ENCODE results near the gene CD200R1.

The CD200R1 gene

DNA sequence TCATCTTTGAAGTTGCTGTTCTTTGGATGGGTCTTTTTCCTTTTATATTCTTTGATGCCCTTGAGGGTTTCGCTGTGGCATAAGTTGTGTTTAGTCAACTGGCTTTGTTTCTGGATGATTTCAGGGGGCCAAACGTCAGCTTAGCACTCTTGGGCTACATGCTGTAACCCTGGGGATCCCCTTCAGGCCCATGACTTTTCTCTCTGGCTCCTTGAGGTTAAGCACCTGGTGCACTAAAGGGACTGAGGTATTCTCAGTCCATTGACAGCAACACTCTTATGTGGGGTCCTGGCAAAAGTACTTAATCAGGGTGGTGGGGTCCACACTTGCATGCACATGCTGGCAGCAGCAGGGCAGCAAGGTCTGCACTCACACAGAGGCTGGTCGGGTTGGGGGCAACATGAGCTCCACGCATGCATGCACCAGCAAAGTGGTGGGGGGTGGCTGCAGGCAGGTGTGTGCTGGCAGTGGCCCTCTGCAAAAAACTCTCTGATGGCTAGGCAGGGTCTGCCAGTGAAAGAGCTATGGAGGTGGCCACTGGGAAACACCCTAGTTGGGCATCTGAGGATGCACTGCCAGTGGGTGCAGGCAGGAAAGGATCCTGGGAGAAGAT lies 90.1 kb downstream of the CD200R1 start:
- ATAC-seq = no peak

DNA sequence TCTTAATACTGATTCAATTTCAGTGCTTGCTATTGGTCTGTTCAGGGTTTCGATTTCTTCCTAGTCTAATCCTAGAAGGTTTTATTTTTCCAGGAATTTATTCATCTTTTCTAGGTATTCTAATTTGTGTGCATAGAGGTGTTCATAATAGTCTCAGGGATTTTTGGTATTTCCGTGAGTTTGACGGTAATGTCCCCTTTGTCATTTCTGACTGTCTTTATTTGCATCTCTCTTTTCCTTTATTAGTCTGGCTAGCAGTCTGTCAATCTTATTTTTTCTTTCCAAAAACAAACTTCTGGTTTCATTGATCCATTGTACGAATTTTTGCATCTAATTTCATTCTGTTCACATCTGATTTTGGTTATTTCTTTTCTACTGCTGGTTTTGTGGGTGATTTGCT lies 93.0 kb downstream of the CD200R1 start:
- no peak for ATAC-seq

DNA sequence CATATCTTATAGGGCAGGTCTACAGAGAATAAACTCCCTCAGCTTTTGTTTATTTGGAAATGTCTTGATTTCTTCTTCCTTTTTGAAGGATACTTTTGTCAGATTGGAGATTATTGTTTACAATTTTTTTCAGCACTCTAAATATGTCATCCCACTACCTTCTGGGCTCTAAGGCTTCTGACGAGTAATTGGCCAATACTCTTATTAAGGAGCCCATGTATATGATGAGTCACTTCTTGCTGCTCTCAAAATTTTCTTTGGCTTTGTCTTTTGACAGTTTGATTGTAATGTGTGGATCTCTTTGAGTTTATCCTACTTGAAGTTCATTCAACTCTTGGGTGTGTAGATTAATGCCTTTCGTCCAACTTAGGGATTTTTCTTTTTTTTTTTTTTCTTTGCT lies 99.3 kb downstream of the CD200R1 start:
- ATAC-seq = no peak

DNA sequence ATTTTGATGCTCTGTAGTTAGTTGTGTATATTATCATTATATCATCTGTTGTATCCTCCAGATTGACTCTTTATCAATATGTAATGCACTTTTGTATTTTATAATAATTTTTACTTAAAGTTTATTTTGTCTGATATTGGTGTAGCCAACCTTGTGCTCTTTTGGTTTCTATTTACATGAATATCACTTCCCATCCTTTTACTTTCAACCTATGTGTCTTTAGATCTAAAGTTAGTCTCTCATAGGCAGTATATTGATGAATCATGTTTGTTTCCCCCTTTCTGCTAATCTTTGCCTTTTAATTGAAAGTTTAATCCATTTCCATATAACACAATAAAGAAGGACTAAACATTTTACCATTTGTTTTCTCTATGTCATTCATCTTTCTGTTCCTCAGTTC lies 100.2 kb downstream of the CD200R1 start:
- no peak for ATAC-seq

DNA sequence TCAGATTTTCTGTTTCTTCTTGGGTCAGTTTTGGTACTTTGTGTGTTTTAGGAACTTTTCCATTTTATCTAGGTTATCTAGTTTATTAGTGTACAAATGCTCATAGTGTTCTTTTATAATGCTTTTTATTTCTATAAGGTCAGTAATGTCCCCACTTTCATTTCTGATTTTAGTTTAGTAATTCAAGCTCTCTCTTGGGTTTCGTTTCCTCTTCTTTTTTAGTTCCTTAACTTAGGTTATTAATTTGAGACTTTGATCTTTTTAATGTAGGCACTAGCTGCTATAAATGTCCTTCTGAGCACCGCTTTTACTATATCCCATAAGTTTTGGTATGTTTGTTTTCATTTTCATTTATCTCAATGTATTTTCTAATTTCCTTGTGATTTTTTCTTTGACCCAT lies 101.3 kb downstream of the CD200R1 start:
- ATAC-seq = no peak

DNA sequence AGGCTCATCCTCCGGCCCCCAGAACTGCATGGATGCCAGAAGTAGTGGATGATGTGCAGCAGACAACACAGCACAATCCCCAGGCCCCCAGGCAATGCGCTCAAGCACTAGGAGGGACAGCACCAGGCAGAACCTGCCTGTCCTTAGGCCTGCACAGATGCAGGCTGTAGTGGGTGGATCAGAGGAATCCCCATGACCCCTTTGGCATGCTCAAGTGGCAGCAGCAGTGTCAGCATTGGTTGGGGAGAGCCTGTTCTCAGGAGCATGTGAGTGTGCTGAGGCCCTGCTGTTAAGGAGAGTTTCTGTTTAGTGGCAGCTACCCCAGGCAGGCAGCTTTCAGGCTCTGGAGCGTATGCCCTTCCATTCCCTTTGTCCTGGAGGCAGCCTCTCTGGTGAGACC lies 103.2 kb downstream of the CD200R1 start:
- ATAC-seq = no peak
